IPS DF 6.9 (cell line): ENCODE results near the gene SCN7A.

Source experiments
- DNase-seq: peaks from one replicate; pipeline ENCODE4 v3.0.0-alpha.2; 2013; ENCODE audit warnings: low read depth, low spot score
- H3K27ac ChIP-seq: one replicate; pipeline ENCODE4 v1.5.1; 2013; ENCODE audit warnings: low read length, control low read depth
- H3K27me3 ChIP-seq: 2 replicates; pipeline ENCODE4 v1.6.1; 2013; ENCODE audit warnings: mild to moderate bottlenecking, low read length; ENCODE audit not compliant: control insufficient read depth, insufficient read depth
- H3K36me3 ChIP-seq: 2 replicates; pipeline ENCODE4 v1.6.1; 2013; ENCODE audit warnings: low read length; ENCODE audit not compliant: control insufficient read depth, insufficient read depth
- H3K4me1 ChIP-seq: 2 replicates; pipeline ENCODE4 v1.6.1; 2013; ENCODE audit warnings: low read length; ENCODE audit not compliant: control insufficient read depth, insufficient read depth
- H3K4me3 ChIP-seq: 2 replicates; pipeline ENCODE4 v1.5.1; 2013; ENCODE audit warnings: mild to moderate bottlenecking, low read length
- H3K9me3 ChIP-seq: 2 replicates; pipeline ENCODE4 v1.6.1; 2013; ENCODE audit warnings: low read length, inconsistent platforms; ENCODE audit not compliant: control insufficient read depth, insufficient read depth
- WGBS: extraction: QIAGEN DNeasy Blood & Tissue Kit; methylation state at CpG from one replicate; pipeline ENCODE4 v1.1.7; 2013; ENCODE audit warnings: mixed read lengths, missing lambda C conversion rate; ENCODE audit not compliant: insufficient read length, insufficient coverage; 5-methylcytosine and 5-hydroxymethylcytosine counted together

Gene SCN7A

DNA sequence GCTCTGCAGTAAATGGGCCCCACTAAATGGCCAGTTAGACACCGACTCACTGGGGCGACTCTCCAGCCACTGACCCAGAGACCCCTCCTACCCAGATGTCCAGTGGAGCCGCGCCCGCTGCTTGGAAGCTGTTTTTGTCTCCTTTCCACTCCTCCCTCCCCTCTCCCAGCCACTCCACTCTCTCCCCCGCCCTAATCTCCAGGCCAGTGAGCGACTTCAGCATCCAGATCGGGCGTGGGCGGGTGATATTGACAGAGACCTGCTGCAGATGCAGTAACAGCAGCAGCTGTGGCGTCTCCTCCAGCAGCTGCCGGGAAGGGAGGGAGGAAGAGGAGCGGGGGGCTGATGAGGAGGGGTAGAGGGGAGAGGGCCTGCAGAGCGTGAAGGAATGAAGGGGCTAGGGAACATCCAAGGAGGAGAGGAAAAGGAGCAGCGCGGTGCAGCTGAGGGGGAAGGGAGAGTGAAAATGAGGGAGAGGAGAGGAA is at the start of gene SCN7A:
SCN7A (minus strand) TSS at position 110 of the 485 bp plus-strand sequence. CDS start 16,553 bp downstream, outside the sequence.
- DNase-seq, result peak; percentile 5
- no CpG with 5 or more reads among the region's 16 CpGs for WGBS
- Histone ChIP-seq H3K9me3 (no peaks in the 10 kb centered on the region), H3K27ac (no peak within 1 kb of the TSS), H3K4me1 (no peaks in the 10 kb centered on the region), H3K36me3 (no peaks in the 10 kb centered on the region), H3K27me3 (no peaks in the 10 kb centered on the region), H3K4me3 (peak within 1 kb of the TSS; percentile 17; the same call in 1 of the 2 replicates)

- peak; percentile 25 for DNase-seq
- H3K36me3 ChIP-seq, result no peaks in the 10 kb centered on the region
- H3K4me3 ChIP-seq, result no peak overlapping the region
- WGBS, result no CpG with 5 or more reads among the region's 9 CpGs
- H3K9me3 ChIP-seq, result no peaks in the 10 kb centered on the region
- H3K27me3 ChIP-seq, result no peaks in the 10 kb centered on the region
- H3K4me1 ChIP-seq, result no peaks in the 10 kb centered on the region
- H3K27ac ChIP-seq, result no peak overlapping the region
Observed at GRCh38 chr2:166539340-166540162, 45.5 kb upstream of the SCN7A start.

- Histone ChIP-seq H3K27me3 (no peaks in the 10 kb centered on the region), H3K27ac (no peak overlapping the region), H3K4me3 (no peak overlapping the region), H3K4me1 (no peaks in the 10 kb centered on the region), H3K36me3 (no peaks in the 10 kb centered on the region), H3K9me3 (no peaks in the 10 kb centered on the region)
- no CpG with 5 or more reads among the region's 2 CpGs for WGBS
- DNase-seq, result no peak
Observed at GRCh38 chr2:166536111-166536510, 42.1 kb upstream of the SCN7A start.

DNA sequence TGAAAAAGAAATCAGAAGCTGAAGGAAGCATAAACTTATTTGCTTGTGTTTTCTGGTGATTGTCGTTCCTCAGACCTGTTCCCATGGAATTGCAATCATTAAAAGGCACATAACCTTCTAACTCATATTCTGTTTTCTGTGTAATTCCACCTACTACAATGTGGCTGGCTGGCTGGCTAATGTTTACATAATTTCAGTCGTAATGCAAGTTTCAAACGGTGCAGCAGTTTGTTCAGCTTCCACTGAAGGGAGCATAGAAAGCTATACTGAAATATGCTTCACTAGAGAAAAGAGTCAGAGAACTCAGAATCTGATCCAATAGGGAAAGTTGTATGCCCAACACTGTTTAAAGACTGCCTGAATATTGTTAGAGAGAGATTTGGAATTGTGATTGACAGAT is 27.1 kb upstream of the SCN7A start:
- no peaks in the 10 kb centered on the region; the same call in 1 of the 2 replicates for H3K4me1 ChIP-seq
- H3K36me3 ChIP-seq, result no peaks in the 10 kb centered on the region
- no peaks in the 10 kb centered on the region for H3K9me3 ChIP-seq
- no peaks in the 10 kb centered on the region for H3K27me3 ChIP-seq
- H3K27ac ChIP-seq, result no peak overlapping the region
- no peak overlapping the region for H3K4me3 ChIP-seq
- WGBS, result no CpG with 5 or more reads among the region's 3 CpGs
- no peak for DNase-seq

DNA sequence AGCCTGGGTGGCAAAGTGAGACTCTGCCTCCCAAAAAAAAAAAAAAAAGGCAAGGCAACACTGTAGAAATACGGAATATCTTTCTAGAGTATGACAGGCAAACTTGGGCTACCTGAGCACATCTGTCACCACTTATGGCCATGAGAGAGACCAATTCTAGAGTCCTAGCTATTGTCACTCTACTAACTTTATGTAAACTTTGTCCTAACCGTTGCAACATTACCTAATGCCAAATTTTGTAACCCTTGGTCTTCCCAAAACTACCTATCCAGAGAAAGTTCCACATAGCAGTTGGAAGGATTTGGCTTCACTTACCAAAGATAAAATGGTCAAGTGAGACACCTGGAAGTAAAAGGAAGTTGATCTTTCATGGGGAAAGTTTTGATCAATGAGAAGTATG is 26.6 kb upstream of the SCN7A start:
- no CpG with 5 or more reads among the region's 2 CpGs for WGBS
- no peaks in the 10 kb centered on the region for H3K36me3 ChIP-seq
- H3K4me3 ChIP-seq, result no peak overlapping the region
- H3K9me3 ChIP-seq, result no peaks in the 10 kb centered on the region
- no peak for DNase-seq
- no peaks in the 10 kb centered on the region; the same call in 1 of the 2 replicates for H3K4me1 ChIP-seq
- no peaks in the 10 kb centered on the region for H3K27me3 ChIP-seq
- no peak overlapping the region for H3K27ac ChIP-seq

GRCh38 chr2:166519391-166519962 is 25.4 kb upstream of the SCN7A start:
- WGBS, result no CpG with 5 or more reads among the region's 10 CpGs

DNA sequence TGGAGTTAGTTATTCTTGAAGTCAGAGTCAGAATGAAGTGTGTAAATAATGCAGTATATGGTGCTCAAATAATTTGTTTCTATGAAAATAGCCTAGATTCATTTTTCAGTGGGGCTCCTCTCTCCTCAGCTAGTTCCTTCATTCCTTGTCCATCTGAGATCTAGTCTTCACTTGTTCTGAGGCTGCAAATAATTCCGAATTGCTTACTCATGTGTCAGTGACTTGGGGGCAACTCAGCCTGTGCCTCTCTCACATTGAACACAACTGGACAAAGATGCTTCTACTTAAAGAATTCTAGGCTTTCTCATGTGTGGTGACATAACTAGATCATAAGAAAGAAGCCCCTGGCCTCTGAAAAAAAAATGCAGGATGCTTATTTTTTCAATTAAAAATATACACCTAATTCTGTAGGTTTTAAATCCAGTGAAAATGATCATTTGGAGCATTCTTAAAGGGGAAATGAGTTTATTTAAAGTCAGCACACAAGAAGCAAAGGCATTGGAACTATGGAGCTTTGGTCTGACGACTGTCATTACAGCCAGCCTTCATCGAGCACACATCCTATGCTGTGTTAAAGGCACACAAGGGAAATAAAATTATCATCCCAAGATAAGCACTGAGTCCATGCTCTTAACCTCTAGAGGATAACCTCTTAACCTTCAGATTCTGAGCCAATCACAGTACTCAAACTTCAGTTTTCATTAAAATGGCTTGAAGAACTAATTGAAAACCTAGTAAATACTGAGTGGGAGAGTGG is 24.8 kb upstream of the SCN7A start:
- no peaks in the 10 kb centered on the region for H3K36me3 ChIP-seq
- DNase-seq, result no peak

More at GRCh38 chr2:166519391-166519962, 25.4 kb upstream of the SCN7A start:
- Histone ChIP-seq H3K4me1 (no peaks in the 10 kb centered on the region; the same call in 1 of the 2 replicates), H3K27me3 (no peaks in the 10 kb centered on the region), H3K27ac (no peak overlapping the region), H3K9me3 (no peaks in the 10 kb centered on the region), H3K36me3 (no peaks in the 10 kb centered on the region), H3K4me3 (no peak overlapping the region)
- no peak for DNase-seq

DNA sequence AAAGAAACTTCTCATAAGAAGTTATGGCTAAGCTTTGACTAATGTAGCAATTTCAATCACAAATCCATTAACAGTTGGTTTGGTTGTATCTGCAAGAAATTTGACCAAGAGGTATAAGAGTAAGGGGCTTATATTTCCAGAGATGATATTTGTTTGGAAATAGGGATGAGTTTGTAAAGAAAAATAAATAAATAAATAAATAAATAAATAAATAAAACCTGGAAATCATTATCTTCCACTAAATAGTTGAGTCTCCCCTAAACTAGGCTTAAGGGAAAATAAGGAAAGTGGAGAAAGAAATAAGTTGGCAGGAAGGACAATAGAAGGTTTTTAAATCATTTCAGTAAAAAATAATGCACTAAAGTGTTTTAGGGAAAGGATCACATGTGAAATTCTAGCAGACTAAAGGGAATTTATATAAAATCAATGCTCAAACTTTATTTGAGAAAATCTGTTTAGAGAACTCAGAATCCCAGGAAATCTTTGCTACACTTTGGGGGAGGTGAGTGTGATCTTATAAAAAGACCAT is 23.5 kb upstream of the SCN7A start:
- no peaks in the 10 kb centered on the region for H3K36me3 ChIP-seq
- DNase-seq, result no peak
- no peak overlapping the region for H3K4me3 ChIP-seq
- no peak overlapping the region for H3K27ac ChIP-seq
- no peaks in the 10 kb centered on the region for H3K9me3 ChIP-seq
- no peaks in the 10 kb centered on the region; the same call in 1 of the 2 replicates for H3K4me1 ChIP-seq
- H3K27me3 ChIP-seq, result no peaks in the 10 kb centered on the region

More for the DNA sequence above, 24.8 kb upstream of the SCN7A start:
- Histone ChIP-seq H3K27me3 (no peaks in the 10 kb centered on the region), H3K4me1 (no peaks in the 10 kb centered on the region; the same call in 1 of the 2 replicates), H3K27ac (no peak overlapping the region), H3K4me3 (no peak overlapping the region), H3K9me3 (no peaks in the 10 kb centered on the region)
- no CpG with 5 or more reads among the region's 3 CpGs for WGBS

GRCh38 chr2:166516712-166517303 is 22.8 kb upstream of the SCN7A start:
- Histone ChIP-seq H3K27ac (no peak overlapping the region), H3K4me1 (no peaks in the 10 kb centered on the region; the same call in 1 of the 2 replicates), H3K36me3 (no peaks in the 10 kb centered on the region), H3K9me3 (no peaks in the 10 kb centered on the region), H3K4me3 (no peak overlapping the region), H3K27me3 (no peaks in the 10 kb centered on the region)
- no CpG with 5 or more reads among the region's 2 CpGs for WGBS
- DNase-seq, result no peak

- Histone ChIP-seq H3K27ac (no peak overlapping the region), H3K36me3 (no peaks in the 10 kb centered on the region), H3K4me3 (no peak overlapping the region), H3K9me3 (no peaks in the 10 kb centered on the region), H3K27me3 (no peaks in the 10 kb centered on the region), H3K4me1 (no peaks in the 10 kb centered on the region)
- DNase-seq, result no peak
- no CpG with 5 or more reads among the region's 1 CpG for WGBS
Observed at GRCh38 chr2:166513952-166514351, 19.9 kb upstream of the SCN7A start.
